Left ventricle myocardium superior (tissue), 1 donor: Measurements from ENCODE around the gene ANGPTL8. TPM values are rescaled to one million over a fixed set of nuclear protein-coding genes. Genes with fewer than 3 reads are reported as not detected.

ENCODE experiments used
- ATAC-seq: fragments of 200-7000 bp; cut with Tn5 transposase; one replicate; pipeline ENCODE4 v1.9.1; 2020; ENCODE audit warnings: mild to moderate bottlenecking, moderate library complexity
- DNase-seq: peaks from one replicate; pipeline ENCODE4 v3.0.0-alpha.2; 2020
- intact Hi-C: fragments of 100-400 bp; cut with micrococcal nuclease; formaldehyde crosslinking; loops from one replicate; pipeline ENCODE4 v1.11.0; 2022
- total RNA-seq: library from RNA; stranded (reverse); fragmentation: NEBNext Ultra II Directional; extraction: Animal tissue kit (Norgen Biotek cat#: 25700); gene quantifications from one replicate; pipeline ENCODE4 v1.2.1, GENCODE V29; 2021
- donor health status: DM: no; HTN: yes; CAD: no; lungs with severe emphysema.

Gene ANGPTL8
- total RNA-seq, 1 donor from 2014 or later, result not detected

DNA sequence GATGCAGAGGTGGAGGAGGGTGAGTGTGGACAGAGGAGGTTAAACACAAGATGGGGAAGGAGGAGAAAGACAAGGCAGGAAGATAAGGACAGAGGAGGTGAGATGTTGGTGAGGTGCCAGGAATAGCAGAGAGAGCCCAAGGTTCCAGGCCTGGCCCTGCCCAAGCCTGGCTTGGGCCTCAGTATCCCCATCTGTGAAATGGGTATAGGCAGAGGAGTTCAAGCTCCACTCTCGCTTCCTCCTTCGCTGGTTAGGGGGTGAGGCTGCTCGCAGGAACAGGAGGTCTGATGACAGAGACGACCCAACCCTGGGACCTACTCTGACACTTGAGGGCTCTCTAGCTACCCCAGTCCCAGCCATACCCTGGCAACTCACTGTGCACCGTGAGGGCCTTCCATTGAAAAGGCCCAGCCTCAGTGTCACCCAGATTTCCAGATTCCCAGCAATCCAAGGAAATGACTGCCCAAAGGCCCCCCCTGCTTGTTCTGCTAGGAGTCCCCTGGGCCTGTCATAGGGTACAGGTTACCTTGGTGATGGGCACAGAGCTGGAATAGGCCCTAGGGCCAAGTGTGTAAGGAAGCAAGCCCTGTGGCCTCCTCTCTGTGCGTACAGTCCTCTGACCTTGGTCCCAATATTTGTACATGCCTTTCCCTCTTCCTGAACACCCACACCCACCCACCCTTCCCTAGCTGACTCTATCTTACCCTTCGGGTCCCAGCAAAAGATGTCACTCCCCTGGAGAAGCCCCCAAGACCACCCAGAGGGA, 8.6 kb upstream of the ANGPTL8 start:
- no peak for ATAC-seq
- intact Hi-C loops, result no loop called here
- DNase-seq, result no peak

- intact Hi-C loops, result no loop called here
- no peak for DNase-seq
- ATAC-seq, result no peak
These were observed 6.9 kb upstream of the ANGPTL8 start for GRCh38 chr19:11232555-11232954.

- no peak for DNase-seq
- ATAC-seq, result no peak
- intact Hi-C loops, result no loop called here
These were observed 6.3 kb upstream of the ANGPTL8 start for GRCh38 chr19:11233073-11233472.

DNA sequence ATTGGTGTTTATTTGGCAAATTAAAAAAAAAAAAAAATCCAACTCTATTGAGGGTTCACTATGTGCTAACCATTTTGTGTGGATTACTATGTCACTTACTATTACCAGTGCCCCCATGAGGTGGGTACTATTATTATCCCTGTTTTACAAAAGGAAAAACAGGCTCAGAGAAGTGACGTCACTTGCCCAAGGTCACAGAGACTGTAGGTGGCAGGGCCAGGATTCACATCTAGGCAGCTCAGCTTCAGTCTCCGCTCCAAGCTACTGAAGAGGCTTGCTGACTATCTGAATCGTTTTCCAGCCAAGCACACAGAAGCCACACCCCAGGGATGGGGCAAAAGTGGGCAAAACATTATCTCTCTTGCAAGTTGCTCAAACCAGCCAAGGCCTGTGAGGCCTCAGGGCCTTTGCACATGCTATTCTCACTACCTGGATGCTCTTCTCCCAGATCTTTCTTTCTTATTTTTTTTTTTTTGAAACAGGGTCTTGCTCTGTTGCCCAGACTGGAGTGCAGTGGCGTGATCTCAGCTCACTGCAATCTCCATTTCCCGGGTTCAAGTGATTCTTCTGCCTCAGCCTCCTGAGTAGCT, 4.8 kb upstream of the ANGPTL8 start:
- intact Hi-C loops, result no loop called here
- no peak for ATAC-seq

GRCh38 chr19:11236324-11237301, 2.8 kb upstream of the ANGPTL8 start:
- intact Hi-C loops, result no loop called here
- peak; percentile 21 for ATAC-seq

More for the DNA sequence above, 4.8 kb upstream of the ANGPTL8 start:
- DNase-seq, result no peak

DNA sequence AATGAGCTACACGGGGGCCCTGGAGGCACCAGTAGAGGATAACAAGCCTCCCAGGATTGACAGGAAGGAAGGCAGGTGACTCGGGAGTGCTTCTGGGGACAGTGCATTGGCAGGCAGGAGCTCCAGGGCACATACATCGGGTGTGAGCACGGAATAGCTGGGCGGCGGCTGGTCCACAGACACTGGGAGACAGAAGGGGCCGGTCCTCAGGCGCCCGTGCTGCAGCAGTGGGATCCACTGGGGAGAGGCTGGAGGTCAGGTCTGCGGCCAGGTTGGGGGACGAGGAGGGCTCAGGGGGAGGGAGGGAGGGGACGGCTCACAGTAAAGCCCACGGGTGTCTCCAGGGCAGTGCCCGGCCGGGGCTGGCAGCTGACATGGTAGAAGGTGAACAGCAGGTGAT, 2.1 kb upstream of the ANGPTL8 start:
- intact Hi-C loops, result no loop called here
- DNase-seq (no peak), ATAC-seq (no peak)

More at GRCh38 chr19:11236324-11237301, 2.8 kb upstream of the ANGPTL8 start:
- DNase-seq, result no peak

GRCh38 chr19:11238041-11238440, 1.4 kb upstream of the ANGPTL8 start:
- DNase-seq (no peak), ATAC-seq (no peak)
- intact Hi-C loops, result no loop called here

GRCh38 chr19:11238781-11239376, 540 bp upstream of the ANGPTL8 start:
- intact Hi-C loops, result no loop called here
- ATAC-seq (no peak), DNase-seq (no peak)

GRCh38 chr19:11240008-11240444, 607 bp downstream of the ANGPTL8 start:
- no peak for DNase-seq
- intact Hi-C loops, result no loop called here
- no peak for ATAC-seq

- ATAC-seq (no peak), DNase-seq (no peak)
- intact Hi-C loops, result no loop called here
These were observed 2.6 kb downstream of the ANGPTL8 start for GRCh38 chr19:11242025-11242424.

DNA sequence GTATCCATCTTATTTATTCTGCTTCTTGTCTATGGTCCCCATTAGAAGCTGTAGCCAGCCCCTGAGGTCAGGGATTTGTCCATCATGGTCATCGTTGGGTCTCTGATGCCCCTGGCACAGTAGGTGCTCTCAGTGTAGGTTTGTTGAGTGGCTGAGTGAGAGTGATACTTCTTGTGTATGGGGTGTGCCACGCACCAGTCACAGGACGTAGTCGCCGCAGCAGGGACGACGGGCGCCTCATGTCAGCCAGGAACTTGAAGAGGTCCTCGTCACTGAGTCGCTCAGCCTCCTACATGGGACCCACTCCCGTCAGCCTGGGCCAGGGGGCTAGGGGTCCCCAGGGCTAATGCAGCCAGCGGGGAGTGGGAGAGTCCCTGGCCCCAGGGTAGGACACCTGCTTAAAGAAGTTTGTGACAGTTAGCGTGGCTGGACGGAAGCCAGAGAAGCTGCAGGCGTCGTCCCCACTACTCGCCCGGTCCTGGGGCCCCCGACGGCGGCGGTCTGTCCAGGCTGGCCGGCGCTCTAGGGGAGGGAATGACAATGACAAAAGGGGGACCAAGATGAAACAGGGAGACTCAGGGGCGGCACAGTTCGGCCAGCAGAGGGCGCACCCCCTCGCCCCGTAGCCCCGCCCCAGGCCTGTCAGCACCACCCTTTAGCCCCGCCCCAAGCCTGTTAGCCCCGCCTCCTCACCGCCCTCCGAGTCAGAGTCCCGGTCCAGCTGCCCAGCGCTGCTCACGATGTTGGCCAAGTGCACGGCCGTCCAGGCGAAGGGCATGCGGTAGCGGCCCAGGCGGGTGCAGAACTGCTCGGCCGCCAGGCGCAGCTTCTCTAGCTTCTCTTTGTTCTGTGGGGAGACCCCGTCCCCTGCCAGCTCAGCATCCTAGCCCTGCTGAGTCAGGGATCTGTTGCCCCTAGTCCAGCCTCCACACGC, 3.7 kb downstream of the ANGPTL8 start:
- intact Hi-C loops, result no loop called here
- ATAC-seq (peak; percentile 88), DNase-seq (peak; percentile 96)

DNA sequence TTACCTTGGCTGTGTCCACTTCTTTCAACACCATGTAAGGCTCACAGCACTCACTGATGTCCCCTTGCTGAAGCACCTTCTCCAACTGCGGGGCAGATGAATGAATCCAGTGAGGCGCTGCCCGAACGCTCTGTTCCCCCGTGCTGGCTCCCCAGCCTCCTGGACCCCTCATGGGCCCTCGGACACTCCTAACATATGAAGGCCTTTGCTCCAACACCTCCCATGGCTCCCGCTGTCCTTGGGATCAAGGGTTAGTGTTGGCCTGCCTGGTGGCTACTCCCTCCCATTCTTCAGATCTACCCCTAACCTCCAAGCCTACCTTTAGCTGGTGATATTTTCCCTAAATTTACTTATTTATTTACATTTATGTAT, 4.4 kb downstream of the ANGPTL8 start:
- DNase-seq, result no peak
- intact Hi-C loops, result no loop called here

DNA sequence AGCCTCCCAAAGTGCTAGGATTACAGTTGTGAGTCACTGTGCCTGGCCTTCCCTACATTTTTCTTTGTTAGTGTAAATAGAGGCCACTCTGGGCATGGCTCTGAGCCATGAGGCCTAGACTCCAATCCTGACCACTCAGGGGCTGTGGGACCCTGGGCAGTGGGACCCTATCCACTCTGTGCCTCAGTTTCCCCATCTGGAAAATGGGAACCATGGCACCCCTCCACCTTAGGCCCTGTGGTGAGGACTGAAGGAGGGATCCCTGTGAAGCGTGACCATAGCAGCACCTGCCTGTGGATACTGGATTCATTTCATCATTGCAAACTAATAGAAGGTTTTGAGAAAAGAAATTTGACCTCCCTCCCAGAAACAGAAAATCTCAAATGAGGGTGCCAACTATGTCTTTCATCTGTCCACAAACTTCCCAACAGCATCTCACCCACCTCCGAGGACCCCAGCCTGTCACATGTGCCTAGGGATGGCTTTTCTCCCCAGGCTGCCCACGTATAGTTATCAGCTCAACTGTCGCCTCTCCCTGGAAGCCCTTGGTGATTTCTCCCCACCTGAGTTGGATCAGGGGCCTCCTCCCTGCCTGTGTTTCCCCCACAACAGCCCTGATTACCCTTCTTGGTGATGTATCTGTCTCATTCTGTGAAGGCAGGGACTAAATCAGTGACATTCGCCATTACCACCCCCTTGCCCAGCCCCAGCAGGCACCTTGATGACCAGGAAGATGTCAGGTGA, 5.6 kb downstream of the ANGPTL8 start:
- DNase-seq (no peak), ATAC-seq (no peak)
- intact Hi-C loops, result no loop called here

More for the DNA sequence above, 4.4 kb downstream of the ANGPTL8 start:
- no peak for ATAC-seq

GRCh38 chr19:11246941-11247340, 7.5 kb downstream of the ANGPTL8 start:
- DNase-seq (no peak), ATAC-seq (no peak)
- intact Hi-C loops, result no loop called here

DNA sequence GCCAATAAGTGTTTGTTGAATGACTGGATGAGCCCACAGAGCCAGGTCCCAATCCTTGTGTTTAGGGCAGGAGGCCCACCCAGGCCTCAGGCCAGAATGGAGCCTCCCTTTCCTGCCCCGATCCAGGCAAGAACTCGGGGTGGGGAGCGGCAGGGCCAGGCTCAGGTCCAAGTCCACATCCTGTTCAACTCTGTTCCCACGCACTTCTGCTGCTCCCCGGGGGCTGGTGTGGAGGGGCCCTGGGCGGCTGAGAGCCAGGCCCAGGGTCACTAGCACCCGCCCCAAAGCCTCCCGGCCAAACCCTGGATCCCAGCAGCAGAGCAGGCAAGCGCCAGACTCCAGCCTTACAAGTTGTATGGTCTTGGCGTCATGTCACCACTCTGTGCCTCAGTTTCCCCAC, 8.0 kb downstream of the ANGPTL8 start:
- ATAC-seq (peak; percentile 85), DNase-seq (peak; percentile 91)
- intact Hi-C loops, result no loop called here

GRCh38 chr19:11247934-11248333, 8.5 kb downstream of the ANGPTL8 start:
- no peak for DNase-seq
- intact Hi-C loops, result no loop called here
- no peak for ATAC-seq

DNA sequence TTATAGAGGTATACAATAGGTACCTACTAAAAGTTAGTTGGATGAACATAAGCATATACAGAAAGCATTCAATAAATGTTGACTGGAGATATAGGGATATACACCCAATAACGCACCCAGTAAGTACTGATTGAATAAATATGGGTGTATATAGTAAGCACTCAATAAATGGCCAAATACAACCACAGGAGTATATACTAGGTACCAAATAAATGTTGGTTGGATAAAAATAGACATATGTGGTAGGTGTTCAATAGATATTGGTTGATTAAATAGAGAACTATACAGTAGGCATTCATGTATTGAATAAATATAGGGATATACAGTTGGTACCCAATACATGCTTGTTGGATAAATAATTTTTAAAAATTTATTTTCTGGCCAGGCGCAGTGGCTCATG, 9.4 kb downstream of the ANGPTL8 start:
- no peak for ATAC-seq

GRCh38 chr19:11251217-11251616, 11.8 kb downstream of the ANGPTL8 start:
- ATAC-seq, result no peak
- no peak for DNase-seq
- intact Hi-C loops, result no loop called here

More for the DNA sequence above, 9.4 kb downstream of the ANGPTL8 start:
- DNase-seq, result no peak
- intact Hi-C loops, result no loop called here
